HCT116 (cell line): ENCODE measurements around the gene SLCO4A1. TPM values are rescaled to one million over a fixed set of nuclear protein-coding genes. Genes with fewer than 3 reads are reported as not detected.

ENCODE experiments used
- ATAC-seq: fragments of 200-7000 bp; cut with Tn5 transposase; 2 replicates; pipeline ENCODE4 v1.9.1; 2020; ENCODE audit warnings: mild to moderate bottlenecking, moderate library complexity
- BruUV-seq: library from RNA; stranded (reverse); fragments of 400-500 nt; replicated peaks from 2 replicates; lab custom pipeline; 2021; lab: Mats Ljungman, UMichigan
- CTCF ChIA-PET: fragments of 300-600 bp; sonication (Branson Sonifier 250); formaldehyde crosslinking; loops from one replicate; lab custom pipeline; 2021; ENCODE audit warnings: antibody characterized with exemption; lab: Charles Lee
- POLR2A ChIA-PET: fragments of 300-600, 350-600 bp; sonication (Branson Sonifier 250); formaldehyde crosslinking; loops from one replicate; lab custom pipeline; 2021; ENCODE audit warnings: antibody characterized with exemption; lab: Charles Lee
- RAD21 ChIA-PET, 2 experiments: fragments of 300-600 bp; sonication (Branson Sonifier 250); formaldehyde crosslinking; loops; one replicate each; lab custom pipeline; 2023; ENCODE audit warnings: low total read pairs in 2 of 2; ENCODE audit not compliant: uncharacterized antibody in 2 of 2, unreplicated experiment in 2 of 2, low non-redundant PET in 1 of 2; lab: Charles Lee
- DNase-seq: peaks from one replicate; pipeline ENCODE4 v3.0.0-alpha.2; 2010; ENCODE audit warnings: low read depth, low spot score
- H2AFZ ChIP-seq: fragments of 200-600 bp; shearing (Covaris generic), sonication (generic); 2 replicates; pipeline ENCODE4 v1.6.1; 2017; ENCODE audit warnings: low read depth, mixed run types, mixed read lengths, antibody characterized with exemption, low read length; ENCODE audit not compliant: poor library complexity, severe bottlenecking
- H3K27ac ChIP-seq: 2 replicates; pipeline ENCODE4 v1.5.1; 2012; ENCODE audit warnings: low read depth, low read length
- H3K27me3 ChIP-seq: fragments of 200-600 bp; sonication (generic); 2 replicates; pipeline ENCODE4 v1.6.1; 2016; ENCODE audit warnings: mixed run types, low read length, mixed read lengths; ENCODE audit not compliant: insufficient read depth
- H3K36me3 ChIP-seq, 2 experiments: fragments of 200-500 bp in 1 of 2; fragments of 200-600 bp in 1 of 2; sonication (Bioruptor generic) in 1 of 2; sonication (generic) in 1 of 2; 2 replicates each; pipeline versions ENCODE4 v1.5.1 to v1.6.1; 2014 to 2016; ENCODE audit warnings: low read length in 2 of 2, inconsistent platforms in 1 of 2, mixed read lengths in 1 of 2, mixed run types in 1 of 2; ENCODE audit not compliant: insufficient read depth in 2 of 2, control insufficient read depth in 1 of 2
- H3K4me1 ChIP-seq, 2 experiments: fragments of 200-600 bp in 1 of 2; sonication (generic) in 1 of 2; 2 replicates each; pipeline versions ENCODE4 v1.5.1 to v1.6.1; 2012 to 2017; ENCODE audit warnings: low read length in 2 of 2, inconsistent platforms in 1 of 2, mild to moderate bottlenecking in 1 of 2, mixed read lengths in 1 of 2, mixed run types in 1 of 2, moderate library complexity in 1 of 2; ENCODE audit not compliant: insufficient read depth in 2 of 2, control insufficient read depth in 1 of 2
- H3K4me2 ChIP-seq: fragments of 200-600 bp; sonication (generic); 2 replicates; pipeline ENCODE4 v1.6.1; 2017; ENCODE audit warnings: mixed run types, low read length, mixed read lengths
- H3K4me3 ChIP-seq, 2 experiments: fragments of 200-600 bp in 1 of 2; sonication (generic) in 1 of 2; replicated peaks in 1 of 2; 2 replicates each; pipeline ENCODE4 v1.5.1; 2011 to 2016; ENCODE audit warnings: low read length in 2 of 2, control low read depth in 1 of 2, low read depth in 1 of 2, mild to moderate bottlenecking in 1 of 2, mixed read lengths in 1 of 2, mixed run types in 1 of 2
- H3K79me2 ChIP-seq: fragments of 200-600 bp; sonication (generic); 2 replicates; pipeline ENCODE4 v1.6.1; 2017; ENCODE audit warnings: mild to moderate bottlenecking, mixed run types, low read length, moderate library complexity, mixed read lengths; ENCODE audit not compliant: insufficient read depth
- H3K9ac ChIP-seq: fragments of 200-600 bp; sonication (generic); 2 replicates; pipeline ENCODE4 v1.6.1; 2016; ENCODE audit warnings: low read length, mixed read lengths
- H3K9me2 ChIP-seq: fragments of 200-600 bp; sonication (generic), shearing (Covaris generic); 2 replicates; pipeline ENCODE4 v1.6.1; 2017; ENCODE audit warnings: mixed run types, mild to moderate bottlenecking, moderate library complexity; ENCODE audit not compliant: insufficient read depth
- H3K9me3 ChIP-seq, 2 experiments: fragments of 200-500 bp in 1 of 2; fragments of 200-600 bp in 1 of 2; sonication (Bioruptor generic) in 1 of 2; sonication (generic) in 1 of 2; 2 replicates each; pipeline ENCODE4 v1.6.1; 2014 to 2017; ENCODE audit warnings: low read length in 2 of 2, mixed read lengths in 2 of 2, inconsistent platforms in 1 of 2, low read depth in 1 of 2, mild to moderate bottlenecking in 1 of 2, mixed run types in 1 of 2, moderate library complexity in 1 of 2; ENCODE audit not compliant: control insufficient read depth in 1 of 2, insufficient read depth in 1 of 2
- H4K20me1 ChIP-seq: fragments of 200-600 bp; sonication (generic), shearing (Covaris generic); 2 replicates; pipeline ENCODE4 v1.6.1; 2017; ENCODE audit warnings: mixed run types, mild to moderate bottlenecking, moderate library complexity; ENCODE audit not compliant: insufficient read depth
- ATF3 ChIP-seq: IDR thresholded peaks from 2 replicates; pipeline ENCODE4 v1.6.1; 2012
- CBX3 ChIP-seq: IDR thresholded peaks from 2 replicates; pipeline ENCODE4 v1.6.1; 2012; ENCODE audit warnings: low read depth
- CTCF ChIP-seq, 3 experiments: fragments of 200-600 bp in 1 of 3; sonication (generic) in 1 of 3; IDR thresholded peaks in 2 of 3; conservative IDR thresholded peaks in 1 of 3; 2 replicates each; pipeline ENCODE4 v1.5.1; 2012 to 2017; ENCODE audit warnings: low read depth in 2 of 3, low read length in 2 of 3, antibody characterized with exemption in 1 of 3, borderline replicate concordance in 1 of 3, control low read depth in 1 of 3, mild to moderate bottlenecking in 1 of 3, mixed read lengths in 1 of 3, mixed run types in 1 of 3, moderate library complexity in 1 of 3; ENCODE audit not compliant: insufficient read depth in 1 of 3
- EGR1 ChIP-seq: IDR thresholded peaks from 2 replicates; pipeline ENCODE4 v1.6.1; 2012; ENCODE audit warnings: low read depth
- ELF1 ChIP-seq: IDR thresholded peaks from 2 replicates; pipeline ENCODE4 v1.6.1; 2012; ENCODE audit warnings: low read depth, borderline replicate concordance
- EZH2 ChIP-seq: fragments of 200-600 bp; sonication (generic); IDR thresholded peaks from 2 replicates; pipeline ENCODE4 v1.6.1; 2017; ENCODE audit warnings: antibody characterized with exemption, mixed run types
- FOSL1 ChIP-seq: IDR thresholded peaks from 2 replicates; pipeline ENCODE4 v1.6.1; 2012; ENCODE audit warnings: low read depth
- JUND ChIP-seq: IDR thresholded peaks from 2 replicates; pipeline ENCODE4 v1.6.1; 2012
- POLR2AphosphoS5 ChIP-seq: IDR thresholded peaks from 2 replicates; pipeline ENCODE4 v1.6.1; 2011; ENCODE audit warnings: mild to moderate bottlenecking, low read depth, low read length, moderate library complexity
- RAD21 ChIP-seq: IDR thresholded peaks from 2 replicates; pipeline ENCODE4 v1.6.1; 2012; ENCODE audit warnings: low read depth, mild to moderate bottlenecking
- REST ChIP-seq: IDR thresholded peaks from 2 replicates; pipeline ENCODE4 v1.6.1; 2012; ENCODE audit warnings: low read depth
- SIN3A ChIP-seq: IDR thresholded peaks from 2 replicates; pipeline ENCODE4 v1.6.1; 2012; ENCODE audit warnings: low read depth
- SP1 ChIP-seq: IDR thresholded peaks from 2 replicates; pipeline ENCODE4 v1.6.1; 2012; ENCODE audit warnings: low read depth
- YY1 ChIP-seq: IDR thresholded peaks from 2 replicates; pipeline ENCODE4 v1.6.1; 2011; ENCODE audit warnings: low read length, low read depth, moderate library complexity, mild to moderate bottlenecking; ENCODE audit not compliant: insufficient replicate concordance; ENCODE audit errors: extremely low read depth
- ZBTB33 ChIP-seq: IDR thresholded peaks from 2 replicates; pipeline ENCODE4 v1.6.1; 2011; ENCODE audit warnings: mild to moderate bottlenecking, low read length, moderate library complexity; ENCODE audit not compliant: insufficient replicate concordance; ENCODE audit errors: extremely low read depth
- ZFX ChIP-seq: fragments of 450-650 bp; IDR thresholded peaks from 2 replicates; pipeline ENCODE4 v1.6.1; 2017
- intact Hi-C: fragments of 100-400 bp; cut with micrococcal nuclease; formaldehyde crosslinking; loops from 2 replicates; pipeline ENCODE4 v1.10.0; 2022
- total RNA-seq: library from RNA; stranded (reverse); gene quantifications from one replicate; pipeline ENCODE4 v1.2.1, GENCODE V29; 2021; ENCODE audit not compliant: unreplicated experiment

SLCO4A1 gene
- total RNA-seq, 1 experiment from 2014 or later: 107 TPM

GRCh38 chr20:62695448-62696414 is 53.4 kb downstream of the SLCO4A1 start:
- RAD21 ChIA-PET: no interaction called here
- TF ChIP-seq FOSL1 (no peak), POLR2AphosphoS5 (no peak), YY1 (no peak), SP1 (no peak), EGR1 (no peak), CTCF (IDR thresholded peaks at IDR 0.05 in 2 of 3, conservative IDR thresholded peaks at IDR 0.05 in 1 of 3; ENCODE audit: borderline replicate concordance in 1 of 3, insufficient read depth in 1 of 3, low read depth in 2 of 3, low read length in 2 of 3) (no peak), ELF1 (no peak), REST (no peak), CBX3 (no peak), RAD21 (no peak), ATF3 (no peak), SIN3A (no peak), EZH2 (no peak), JUND (no peak), ZFX (no peak), ZBTB33 (no peak)
- POLR2A ChIA-PET: no interaction called here

More at GRCh38 chr20:62695448-62696414, 53.4 kb downstream of the SLCO4A1 start:
- H2AFZ ChIP-seq: no peak overlapping the region
- DNase-seq (no peak), ATAC-seq (no peak)
- no peaks in the 10 kb centered on the region for H4K20me1 ChIP-seq
- peaks cover 0 to 11% of the 10 kb centered on the region in 2 experiments; a peak in 2 of 4 replicates for H3K4me1 ChIP-seq
- intact Hi-C loops: no loop called here
- H3K79me2 ChIP-seq: no peaks in the 10 kb centered on the region
- H3K9me2 ChIP-seq: no peaks in the 10 kb centered on the region
- no peaks in the 10 kb centered on the region for H3K9me3 ChIP-seq
- no peak overlapping the region for H3K27ac ChIP-seq
- no peaks in the 10 kb centered on the region for H3K27me3 ChIP-seq
- H3K36me3 ChIP-seq: no peaks in the 10 kb centered on the region
- no peak overlapping the region for H3K4me3 ChIP-seq
- no TSS peak for BruUV-seq
- CTCF ChIA-PET: interaction anchor here (1.3 kb wide), 1 partner anchor 9 kb away, joined by 3 read pairs; no protein-coding TSS in a partner anchor
- no peak overlapping the region for H3K4me2 ChIP-seq
- no peak overlapping the region for H3K9ac ChIP-seq
